Astrocyte of the spinal cord (primary cell): ENCODE results near the gene ALDH1A2.
"Not testable (repeated sequence)": the region's sequence is repeated elsewhere in the genome, so short reads cannot be mapped to it uniquely, and the experiment has no call there.

Experiments
- DNase-seq: peaks from one replicate; pipeline ENCODE4 v3.0.0; 2011; ENCODE audit warnings: low read depth, low spot score
- H3K4me3 ChIP-seq: 2 replicates; pipeline ENCODE4 v1.5.1; 2011; ENCODE audit warnings: low read depth, mild to moderate bottlenecking, low read length, moderate library complexity
- in situ Hi-C: cut with HindIII; loops from 2 replicates; pipeline ENCODE4 v1.10.0; 2017; ENCODE audit warnings: low sequenced_read_pairs
- TF ChIP-seq, protein P1 (sequence below): IDR thresholded peaks from 2 replicates; pipeline ENCODE4 v1.5.1; 2012; ENCODE audit warnings: low read depth, mild to moderate bottlenecking, low read length, inconsistent platforms

The ALDH1A2 gene

DNA sequence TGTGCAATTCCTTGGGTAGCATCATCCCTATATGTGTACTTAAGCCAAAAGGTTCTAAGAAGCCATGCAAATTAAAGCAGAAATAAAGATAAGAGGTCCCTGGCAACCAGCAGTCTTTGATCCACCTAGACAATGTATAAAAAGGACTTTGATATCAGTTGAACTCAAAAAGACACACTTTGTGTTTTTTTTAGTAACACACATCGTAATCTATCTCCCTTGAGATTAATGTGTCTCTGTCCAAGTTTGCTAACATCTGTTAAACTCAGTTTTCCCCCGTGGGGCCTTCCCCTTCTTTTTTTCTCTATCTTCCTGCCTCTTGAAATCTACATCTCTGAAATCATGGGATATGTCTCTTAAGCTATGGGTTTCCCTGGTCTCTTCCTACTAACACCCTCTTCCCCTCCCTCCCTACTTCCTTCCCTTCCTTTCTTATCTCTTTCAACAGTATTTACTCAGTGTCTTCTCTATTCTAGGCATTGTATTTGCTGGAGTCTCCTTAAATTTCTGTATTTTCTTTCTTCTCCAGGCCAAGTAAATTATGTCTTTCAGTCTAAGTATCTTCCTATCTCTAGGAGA is 27.7 kb downstream of the ALDH1A2 start:
- TF ChIP-seq, protein P1, sequence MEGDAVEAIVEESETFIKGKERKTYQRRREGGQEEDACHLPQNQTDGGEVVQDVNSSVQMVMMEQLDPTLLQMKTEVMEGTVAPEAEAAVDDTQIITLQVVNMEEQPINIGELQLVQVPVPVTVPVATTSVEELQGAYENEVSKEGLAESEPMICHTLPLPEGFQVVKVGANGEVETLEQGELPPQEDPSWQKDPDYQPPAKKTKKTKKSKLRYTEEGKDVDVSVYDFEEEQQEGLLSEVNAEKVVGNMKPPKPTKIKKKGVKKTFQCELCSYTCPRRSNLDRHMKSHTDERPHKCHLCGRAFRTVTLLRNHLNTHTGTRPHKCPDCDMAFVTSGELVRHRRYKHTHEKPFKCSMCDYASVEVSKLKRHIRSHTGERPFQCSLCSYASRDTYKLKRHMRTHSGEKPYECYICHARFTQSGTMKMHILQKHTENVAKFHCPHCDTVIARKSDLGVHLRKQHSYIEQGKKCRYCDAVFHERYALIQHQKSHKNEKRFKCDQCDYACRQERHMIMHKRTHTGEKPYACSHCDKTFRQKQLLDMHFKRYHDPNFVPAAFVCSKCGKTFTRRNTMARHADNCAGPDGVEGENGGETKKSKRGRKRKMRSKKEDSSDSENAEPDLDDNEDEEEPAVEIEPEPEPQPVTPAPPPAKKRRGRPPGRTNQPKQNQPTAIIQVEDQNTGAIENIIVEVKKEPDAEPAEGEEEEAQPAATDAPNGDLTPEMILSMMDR, result no peak
- no peak overlapping the region for H3K4me3 ChIP-seq
- DNase-seq, result no peak
- in situ Hi-C loops, result no loop called here

DNA sequence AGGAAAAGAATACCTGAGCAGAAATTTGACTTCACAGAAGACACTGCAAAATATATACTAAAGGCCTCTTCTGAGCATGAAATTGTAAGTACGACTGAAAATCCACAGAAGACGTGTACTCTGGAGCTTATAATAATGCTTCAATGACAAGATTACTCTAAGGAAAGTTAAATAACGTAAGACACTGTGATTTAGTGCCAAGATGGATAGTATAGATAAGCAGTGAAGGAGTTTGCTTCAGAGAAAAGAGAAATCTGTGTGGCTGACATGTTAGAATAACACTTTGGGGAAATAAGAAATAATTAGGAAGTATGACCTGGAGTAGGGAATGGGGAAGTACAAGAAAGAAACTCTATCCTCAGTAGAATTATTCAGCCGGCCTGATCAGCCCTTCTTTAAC is 28.9 kb downstream of the ALDH1A2 start:
- DNase-seq, result no peak
- H3K4me3 ChIP-seq, result no peak overlapping the region
- TF ChIP-seq, protein P1, result no peak
- in situ Hi-C loops, result no loop called here

DNA sequence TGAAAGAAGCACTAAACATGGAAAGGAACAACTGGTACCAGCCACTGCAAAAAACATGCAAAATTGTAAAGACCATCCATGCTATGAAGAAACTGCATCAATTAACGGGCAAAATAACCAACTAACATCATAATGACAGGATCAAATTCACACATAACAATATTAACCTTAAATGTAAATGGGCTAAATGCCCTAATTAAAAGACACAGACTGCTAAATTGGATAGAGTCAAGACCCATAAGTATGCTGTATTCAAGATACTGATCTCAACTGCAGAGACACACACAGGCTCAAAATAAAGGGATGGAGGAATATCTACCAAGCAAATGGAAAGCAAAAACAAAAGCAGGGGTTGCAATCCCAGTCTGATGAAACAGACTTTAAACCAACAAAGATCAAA is 37.1 kb downstream of the ALDH1A2 start:
- DNase-seq, in situ Hi-C loops, H3K4me3 ChIP-seq: not testable (repeated sequence)

DNA sequence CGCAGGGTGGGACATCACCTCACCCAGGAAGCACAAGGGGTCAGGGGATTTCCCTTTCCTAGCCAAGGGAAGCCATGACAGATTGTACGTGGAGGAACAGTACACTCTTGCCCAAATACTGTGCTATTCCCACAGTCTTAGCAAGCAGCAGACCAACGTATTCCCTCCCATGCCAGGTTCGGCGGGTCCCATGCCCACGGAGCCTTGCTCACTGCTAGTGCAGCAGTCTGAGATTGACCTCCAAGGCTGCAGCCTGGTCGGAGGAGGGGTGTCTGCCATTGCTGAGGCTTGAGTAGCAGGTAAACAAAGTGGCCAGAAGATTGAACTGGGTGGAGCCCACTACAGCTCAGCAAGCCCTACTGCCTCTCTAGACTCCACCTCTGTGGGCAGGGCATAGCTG is 39.0 kb downstream of the ALDH1A2 start:
- H3K4me3 ChIP-seq, result no peak overlapping the region
- in situ Hi-C loops, result no loop called here
- no peak for DNase-seq
- TF ChIP-seq, protein P1, result no peak

DNA sequence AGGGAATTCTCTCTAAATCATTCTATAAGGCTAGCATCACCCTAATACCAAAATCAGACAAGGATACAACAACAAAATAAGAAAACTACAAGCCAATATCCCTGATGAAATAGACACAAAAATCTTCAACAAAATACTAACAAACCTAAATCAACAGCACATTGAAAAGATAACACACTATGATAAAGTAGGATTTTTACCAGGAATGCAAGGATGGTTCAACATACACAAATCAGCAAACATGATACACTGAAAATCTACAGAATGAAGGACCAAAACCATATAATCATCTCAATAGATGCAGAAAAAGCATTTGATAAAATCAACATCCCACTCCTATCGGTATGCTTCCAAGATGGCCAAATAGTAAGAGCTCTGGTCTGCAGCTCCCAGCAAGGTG is 39.5 kb downstream of the ALDH1A2 start:
- TF ChIP-seq, protein P1, result no peak
- no peak for DNase-seq
- in situ Hi-C loops, result no loop called here
- no peak overlapping the region for H3K4me3 ChIP-seq

DNA sequence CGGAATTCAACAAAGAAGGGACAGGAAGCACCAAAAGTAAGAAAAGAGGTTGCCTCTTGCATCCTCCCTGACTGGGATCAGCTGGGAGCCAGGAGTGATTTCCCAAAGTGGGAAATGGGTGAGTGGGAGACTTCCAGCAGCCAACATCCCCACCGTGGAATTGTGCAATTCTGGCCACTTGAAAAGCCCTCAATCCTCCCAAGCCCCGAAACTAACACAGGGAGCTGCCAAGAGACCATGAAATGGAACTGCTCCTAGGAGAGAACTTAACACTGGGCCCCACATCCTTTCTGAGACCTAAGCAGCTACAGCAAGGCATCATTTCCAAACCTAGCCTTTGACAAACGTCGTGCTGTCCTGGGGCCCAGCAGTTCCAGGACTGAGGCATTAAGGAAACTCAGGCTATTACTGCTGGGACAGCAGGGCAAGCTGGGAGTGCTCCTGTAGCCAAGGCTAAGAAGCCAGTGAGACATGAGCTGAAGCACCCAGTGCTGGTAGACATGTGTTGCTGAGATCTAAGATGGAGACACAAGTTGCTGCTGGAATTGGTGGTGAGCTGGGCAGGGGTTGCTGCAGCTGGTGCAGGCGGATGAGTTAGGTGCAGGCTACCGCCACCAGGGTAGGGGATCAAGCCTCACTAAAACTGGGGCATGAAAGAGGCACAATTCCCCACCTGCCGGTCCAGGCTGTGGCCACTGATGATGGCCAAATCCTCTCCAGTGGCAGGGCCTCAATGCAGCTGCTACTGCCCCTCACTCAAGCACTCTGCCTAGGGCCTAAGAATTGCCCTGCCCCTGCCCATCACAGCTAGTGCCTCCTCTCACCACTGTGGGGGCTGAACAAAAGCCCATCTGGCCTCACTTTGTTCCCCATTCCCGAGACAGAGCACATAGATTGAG is 43.9 kb downstream of the ALDH1A2 start:
- TF ChIP-seq, protein P1, result no peak
- H3K4me3 ChIP-seq, result no peak overlapping the region
- in situ Hi-C loops, result no loop called here
- no peak for DNase-seq
